DND-41 (cell line): ENCODE measurements around the gene THUMPD3.

Source experiments
- ATAC-seq: fragments of 200-7000 bp; cut with Tn5 transposase; 3 replicates; pipeline ENCODE4 v1.9.1; 2021; ENCODE audit warnings: low read depth; ENCODE audit not compliant: insufficient read depth
- DNase-seq: peaks from one replicate; pipeline ENCODE4 v3.0.0-alpha.2; 2020
- H2AFZ ChIP-seq: 2 replicates; pipeline ENCODE4 v1.6.0; 2012; ENCODE audit warnings: low read depth, low read length
- H3K27ac ChIP-seq: 2 replicates; pipeline ENCODE4 v1.5.1; 2012; ENCODE audit warnings: low read length, inconsistent platforms
- H3K27me3 ChIP-seq: fragments of 200-600 bp; sonication (generic); 2 replicates; pipeline ENCODE4 v1.6.0; 2012; ENCODE audit warnings: low read length, mild to moderate bottlenecking, inconsistent platforms; ENCODE audit not compliant: insufficient read depth, poor library complexity
- H3K36me3 ChIP-seq: 2 replicates; pipeline ENCODE4 v1.5.1; 2012; ENCODE audit warnings: low read length, inconsistent platforms; ENCODE audit not compliant: insufficient read depth
- H3K4me1 ChIP-seq: 2 replicates; pipeline ENCODE4 v1.5.1; 2012; ENCODE audit warnings: mild to moderate bottlenecking, low read length; ENCODE audit not compliant: insufficient read depth
- H3K4me2 ChIP-seq: 2 replicates; pipeline ENCODE4 v1.6.0; 2012; ENCODE audit warnings: mild to moderate bottlenecking, moderate library complexity, low read length, inconsistent platforms; ENCODE audit not compliant: insufficient read depth
- H3K4me3 ChIP-seq, 2 experiments: fragments of 200-600 bp in 1 of 2; shearing (Covaris generic) in 1 of 2; 2 replicates each; pipeline ENCODE4 v1.5.1; 2012 to 2016; ENCODE audit warnings: inconsistent platforms in 2 of 2, low read length in 2 of 2, mild to moderate bottlenecking in 2 of 2, low read depth in 1 of 2, moderate library complexity in 1 of 2
- H3K79me2 ChIP-seq: 2 replicates; pipeline ENCODE4 v1.6.0; 2012; ENCODE audit warnings: low read length, inconsistent platforms; ENCODE audit not compliant: insufficient read depth
- H3K9ac ChIP-seq: 2 replicates; pipeline ENCODE4 v1.6.0; 2012; ENCODE audit warnings: low read depth, mild to moderate bottlenecking, inconsistent platforms, low read length, moderate library complexity
- H3K9me3 ChIP-seq: 2 replicates; pipeline ENCODE4 v1.5.1; 2012; ENCODE audit warnings: low read length, moderate library complexity, mild to moderate bottlenecking, inconsistent platforms; ENCODE audit not compliant: insufficient read depth, severe bottlenecking
- H4K20me1 ChIP-seq: 2 replicates; pipeline ENCODE4 v1.6.0; 2012; ENCODE audit warnings: low read length; ENCODE audit not compliant: insufficient read depth
- CTCF ChIP-seq: IDR thresholded peaks from 2 replicates; pipeline ENCODE4 v1.5.1; 2012; ENCODE audit warnings: borderline replicate concordance, low read length, moderate library complexity, mild to moderate bottlenecking; ENCODE audit not compliant: poor library complexity, severe bottlenecking; ENCODE audit errors: extremely low read depth
- EZH2 ChIP-seq: IDR thresholded peaks from 3 replicates; pipeline ENCODE4 v1.6.1; 2012; ENCODE audit warnings: borderline replicate concordance, low read depth, mild to moderate bottlenecking, moderate library complexity, low read length, inconsistent platforms; ENCODE audit not compliant: severe bottlenecking

The THUMPD3 gene

GRCh38 chr3:9361691-9362388 is 1.0 kb upstream of the THUMPD3 start:
- peaks cover 3% of the 10 kb centered on the region; the same call in 1 of the 2 replicates for H4K20me1 ChIP-seq
- H3K9ac ChIP-seq = peak overlapping the region; percentile 95
- no peak for ATAC-seq
- peak overlapping the region; percentile 99 for H3K27ac ChIP-seq
- H3K4me3 ChIP-seq = peak overlapping the region; percentile 94 to 95; a peak in 3 of 4 replicates
- no peak for DNase-seq
- no peaks in the 10 kb centered on the region for H3K9me3 ChIP-seq
- H2AFZ ChIP-seq = peak overlapping the region; percentile 88
- H3K36me3 ChIP-seq = peaks cover 25% of the 10 kb centered on the region
- peaks cover 34% of the 10 kb centered on the region for H3K4me1 ChIP-seq
- no peaks in the 10 kb centered on the region for H3K27me3 ChIP-seq
- peak overlapping the region; percentile 70 for H3K4me2 ChIP-seq
- H3K79me2 ChIP-seq = peaks cover 41% of the 10 kb centered on the region
- no peak for TF ChIP-seq EZH2
- TF ChIP-seq CTCF = no peak

GRCh38 chr3:9369508-9369907 is 6.7 kb downstream of the THUMPD3 start:
- no peak overlapping the region for H2AFZ ChIP-seq
- H3K9me3 ChIP-seq = no peaks in the 10 kb centered on the region
- ATAC-seq (no peak), DNase-seq (no peak)
- H3K79me2 ChIP-seq = peaks cover 61% of the 10 kb centered on the region
- TF ChIP-seq CTCF (no peak), EZH2 (no peak)
- H4K20me1 ChIP-seq = peaks cover 6% of the 10 kb centered on the region; the same call in 1 of the 2 replicates
- peaks cover 93% of the 10 kb centered on the region for H3K36me3 ChIP-seq
- no peak overlapping the region for H3K4me2 ChIP-seq
- no peak overlapping the region for H3K27ac ChIP-seq
- no peak overlapping the region for H3K9ac ChIP-seq
- no peak overlapping the region for H3K4me3 ChIP-seq
- no peaks in the 10 kb centered on the region for H3K27me3 ChIP-seq
- peaks cover 9% of the 10 kb centered on the region for H3K4me1 ChIP-seq

GRCh38 chr3:9373465-9373864 is 10.6 kb downstream of the THUMPD3 start:
- no peaks in the 10 kb centered on the region for H3K27me3 ChIP-seq
- no peak overlapping the region for H3K4me2 ChIP-seq
- H3K36me3 ChIP-seq = peaks cover 95% of the 10 kb centered on the region
- ATAC-seq (peak; percentile 45; the same call in 1 of the 3 replicates), DNase-seq (no peak)
- H3K9me3 ChIP-seq = no peaks in the 10 kb centered on the region
- peaks cover 6% of the 10 kb centered on the region; the same call in 1 of the 2 replicates for H4K20me1 ChIP-seq
- H3K27ac ChIP-seq = no peak overlapping the region
- peaks cover 62% of the 10 kb centered on the region for H3K79me2 ChIP-seq
- TF ChIP-seq CTCF (no peak), EZH2 (no peak)
- no peaks in the 10 kb centered on the region; the same call in 1 of the 2 replicates for H3K4me1 ChIP-seq
- no peak overlapping the region for H2AFZ ChIP-seq
- H3K9ac ChIP-seq = no peak overlapping the region
- no peak overlapping the region for H3K4me3 ChIP-seq
